ENCODE data around the gene TMEM150C.

- no peak for TF ChIP-seq FOXS1 (CRISPR knock-in tag; IDR thresholded peaks at IDR 0.05)
- no peak for TF ChIP-seq CTCF (IDR thresholded peaks at IDR 0.05)
- no peak for TF ChIP-seq CEBPB (IDR thresholded peaks at IDR 0.05)
- TF ChIP-seq POLR2A (IDR thresholded peaks at IDR 0.05; ENCODE audit: low read length): no peak
- TF ChIP-seq CBX2 (IDR thresholded peaks at IDR 0.05; ENCODE audit: borderline replicate concordance, low read depth): no peak
- TF ChIP-seq TFCP2L1 (CRISPR knock-in tag; IDR thresholded peaks at IDR 0.05): no peak
- TF ChIP-seq NPAS2 (CRISPR knock-in tag; IDR thresholded peaks at IDR 0.05; ENCODE audit: borderline replicate concordance): no peak
- TF ChIP-seq EHMT2 (IDR thresholded peaks at IDR 0.05; ENCODE audit: low read depth): no peak
- no peak for TF ChIP-seq EP300 (IDR thresholded peaks at IDR 0.05)
- TF ChIP-seq RAD21 (conservative IDR thresholded peaks at IDR 0.05 in 1 of 2, IDR thresholded peaks at IDR 0.05 in 1 of 2): no peak
- no peak for TF ChIP-seq JUN (IDR thresholded peaks at IDR 0.05)
- no peak for TF ChIP-seq SMC3 (IDR thresholded peaks at IDR 0.05)
- TF ChIP-seq NR3C1 (IDR thresholded peaks at IDR 0.05): no peak
Measured at GRCh38 chr4:82496349-82496748, 65.4 kb downstream of the TMEM150C start.

All from A549 (cell line).